H9 (cell line): ENCODE results near the gene HEATR5B. TPM values are rescaled to one million over a fixed set of nuclear protein-coding genes. Genes with fewer than 3 reads are reported as not detected.

Experiments used
- DNase-seq: peaks from one replicate; pipeline ENCODE4 v3.0.0-alpha.2; 2017
- H2AFZ ChIP-seq: one replicate; pipeline ENCODE4 v1.6.1; 2013; ENCODE audit warnings: mild to moderate bottlenecking, low read length, control low read depth, moderate library complexity
- H2AK5ac ChIP-seq: 2 replicates; pipeline ENCODE4 v1.6.1; 2013; ENCODE audit warnings: low read length, control low read depth, mixed read lengths; ENCODE audit not compliant: insufficient read length
- H2BK120ac ChIP-seq: one replicate; pipeline ENCODE4 v1.6.1; 2013; ENCODE audit warnings: low read depth, mild to moderate bottlenecking, low read length, control low read depth, inconsistent platforms; ENCODE audit not compliant: poor library complexity, severe bottlenecking
- H2BK12ac ChIP-seq: 2 replicates; pipeline ENCODE4 v1.6.1; 2013; ENCODE audit warnings: low read length, control low read depth, mixed read lengths, low read depth; ENCODE audit not compliant: insufficient read length
- H2BK15ac ChIP-seq: 2 replicates; pipeline ENCODE4 v1.6.1; 2013; ENCODE audit warnings: low read depth, low read length, control low read depth
- H2BK20ac ChIP-seq: one replicate; pipeline ENCODE4 v1.6.1; 2013; ENCODE audit warnings: low read depth, mild to moderate bottlenecking, low read length, control low read depth, inconsistent platforms; ENCODE audit not compliant: poor library complexity, severe bottlenecking
- H2BK5ac ChIP-seq: 2 replicates; pipeline ENCODE4 v1.6.1; 2013; ENCODE audit warnings: low read length, control low read depth, mixed read lengths; ENCODE audit not compliant: insufficient read length
- H3K14ac ChIP-seq: 2 replicates; pipeline ENCODE4 v1.6.1; 2013; ENCODE audit warnings: low read length, control low read depth; ENCODE audit not compliant: insufficient read depth
- H3K18ac ChIP-seq: 2 replicates; pipeline ENCODE4 v1.6.1; 2013; ENCODE audit warnings: low read depth, mild to moderate bottlenecking, mixed read lengths, low read length, control low read depth; ENCODE audit not compliant: insufficient read length
- H3K23ac ChIP-seq: 2 replicates; pipeline ENCODE4 v1.6.1; 2013; ENCODE audit warnings: low read length, control low read depth, mixed read lengths, low read depth; ENCODE audit not compliant: insufficient read length
- H3K23me2 ChIP-seq: 2 replicates; pipeline ENCODE4 v1.6.1; 2013; ENCODE audit warnings: low read depth, mild to moderate bottlenecking, mixed read lengths, low read length, control low read depth; ENCODE audit not compliant: insufficient read length, poor library complexity, severe bottlenecking
- H3K27ac ChIP-seq: 2 replicates; pipeline ENCODE4 v1.5.1; 2013; ENCODE audit warnings: low read length, control low read depth, mixed read lengths, low read depth; ENCODE audit not compliant: insufficient read length
- H3K27me3 ChIP-seq: 2 replicates; pipeline ENCODE4 v1.6.1; 2013; ENCODE audit warnings: low read length, control low read depth, inconsistent platforms; ENCODE audit not compliant: insufficient read depth
- H3K4ac ChIP-seq: 2 replicates; pipeline ENCODE4 v1.6.1; 2013; ENCODE audit warnings: low read depth, mild to moderate bottlenecking, control low read depth, inconsistent platforms, low read length, moderate library complexity
- H3K4me1 ChIP-seq: 2 replicates; pipeline ENCODE4 v1.6.1; 2013; ENCODE audit warnings: low read length, control low read depth, inconsistent platforms; ENCODE audit not compliant: insufficient read depth
- H3K4me2 ChIP-seq: 2 replicates; pipeline ENCODE4 v1.6.1; 2013; ENCODE audit warnings: low read length, control low read depth, mixed read lengths; ENCODE audit not compliant: insufficient read length, insufficient read depth
- H3K56ac ChIP-seq: 2 replicates; pipeline ENCODE4 v1.6.1; 2013; ENCODE audit warnings: low read depth, mild to moderate bottlenecking, mixed read lengths, low read length, control low read depth; ENCODE audit not compliant: insufficient read length
- H3K79me1 ChIP-seq: 2 replicates; pipeline ENCODE4 v1.6.1; 2013; ENCODE audit warnings: low read depth, mild to moderate bottlenecking, moderate library complexity, low read length, control low read depth, inconsistent platforms; ENCODE audit not compliant: insufficient read depth, poor library complexity, severe bottlenecking
- H3K79me2 ChIP-seq: 2 replicates; pipeline ENCODE4 v1.6.1; 2013; ENCODE audit warnings: low read length, control low read depth, inconsistent platforms; ENCODE audit not compliant: insufficient read depth
- H3K9ac ChIP-seq: 2 replicates; pipeline ENCODE4 v1.6.1; 2013; ENCODE audit warnings: low read length, control low read depth, mixed read lengths; ENCODE audit not compliant: insufficient read length; ENCODE audit errors: extremely low read depth
- H3K9me3 ChIP-seq: one replicate; pipeline ENCODE4 v1.6.1; 2013; ENCODE audit warnings: low read depth, low read length, inconsistent platforms; ENCODE audit not compliant: control insufficient read depth
- H3T11ph ChIP-seq: one replicate; pipeline ENCODE4 v1.6.1; 2013; ENCODE audit warnings: mild to moderate bottlenecking, low read length, control low read depth, inconsistent platforms
- H4K20me1 ChIP-seq: one replicate; pipeline ENCODE4 v1.6.1; 2013; ENCODE audit not compliant: control insufficient read depth, insufficient read length, insufficient read depth
- H4K5ac ChIP-seq: 2 replicates; pipeline ENCODE4 v1.6.1; 2013; ENCODE audit warnings: low read depth, mild to moderate bottlenecking, mixed read lengths, low read length, control low read depth; ENCODE audit not compliant: insufficient read length
- H4K8ac ChIP-seq: replicated peaks from 2 replicates; pipeline ENCODE4 v1.6.1; 2013; ENCODE audit warnings: low read length, control low read depth, mixed read lengths, low read depth; ENCODE audit not compliant: insufficient read length
- H4K91ac ChIP-seq: 2 replicates; pipeline ENCODE4 v1.6.1; 2013; ENCODE audit warnings: low read depth, mild to moderate bottlenecking, moderate library complexity, mixed read lengths, low read length, control low read depth; ENCODE audit not compliant: insufficient read length
- H3K27ac Mint-ChIP-seq, 3 experiments: 2 replicates in 2 of 3; 3 replicates in 1 of 3; pipeline ENCODE4 v1.8.0; 2020 to 2021; ENCODE audit warnings: mixed read lengths in 3 of 3, mild to moderate bottlenecking in 1 of 3, moderate library complexity in 1 of 3
- H3K27me3 Mint-ChIP-seq: 2 replicates; pipeline ENCODE4 v1.8.0; 2021; ENCODE audit warnings: low read depth, mild to moderate bottlenecking, moderate library complexity, mixed read lengths
- H3K36me3 Mint-ChIP-seq, 3 experiments: 2 replicates in 2 of 3; 3 replicates in 1 of 3; pipeline ENCODE4 v1.8.0; 2020 to 2021; ENCODE audit warnings: low read depth in 3 of 3, mixed read lengths in 3 of 3; ENCODE audit not compliant: insufficient read depth in 1 of 3
- H3K4me1 Mint-ChIP-seq, 2 experiments: 2 replicates each; pipeline ENCODE4 v1.8.0; 2020; ENCODE audit warnings: mixed read lengths in 2 of 2
- H3K4me3 Mint-ChIP-seq, 2 experiments: 2 replicates in 1 of 2; 3 replicates in 1 of 2; pipeline ENCODE4 v1.8.0; 2020 to 2021; ENCODE audit warnings: mild to moderate bottlenecking in 2 of 2, mixed read lengths in 2 of 2, moderate library complexity in 1 of 2
- H3K9me3 Mint-ChIP-seq, 2 experiments: 2 replicates in 1 of 2; 3 replicates in 1 of 2; pipeline ENCODE4 v1.8.0; 2020; ENCODE audit warnings: mild to moderate bottlenecking in 2 of 2, mixed read lengths in 2 of 2, moderate library complexity in 1 of 2
- WGBS: extraction: QIAGEN DNeasy Blood & Tissue Kit; methylation state at CpG from one replicate; pipeline ENCODE4 v1.1.7; 2013; ENCODE audit warnings: missing lambda C conversion rate, low lambda C conversion rate, mixed read lengths; ENCODE audit not compliant: insufficient read length; ENCODE audit errors: extremely low coverage; 5-methylcytosine and 5-hydroxymethylcytosine counted together
- total RNA-seq: library from RNA; stranded (reverse); gene quantifications from 2 replicates; pipeline ENCODE4 v1.2.1, GENCODE V29; 2021
- TF ChIP-seq, protein P1 (sequence below): fragments of 200-600 bp; sonication (generic); conservative IDR thresholded peaks from 3 replicates; pipeline ENCODE4 v1.8.0; 2021; ENCODE audit warnings: antibody characterized with exemption, mild to moderate bottlenecking

The HEATR5B gene
- total RNA-seq, 1 experiment from 2014 or later, result 14.0 TPM

GRCh38 chr2:36964496-36965058, 119.6 kb downstream of the HEATR5B start:
- H3K79me1 ChIP-seq, result no peaks in the 10 kb centered on the region
- no peaks in the 10 kb centered on the region for H3K27me3 ChIP-seq
- H4K20me1 ChIP-seq, result no peaks in the 10 kb centered on the region
- H3K9me3 ChIP-seq, result no peaks in the 10 kb centered on the region
- no peak overlapping the region for H2AK5ac ChIP-seq
- H3K23ac ChIP-seq, result no peak overlapping the region
- H3T11ph ChIP-seq, result no peak overlapping the region
- H4K91ac ChIP-seq, result no peak overlapping the region
- no peaks in the 10 kb centered on the region for H3K27me3 Mint-ChIP-seq
- H3K4me1 ChIP-seq, result peaks cover 6% of the 10 kb centered on the region; the same call in 1 of the 2 replicates
- H4K5ac ChIP-seq, result no peak overlapping the region
- no peak overlapping the region for H3K9ac ChIP-seq
- no CpG with 5 or more reads among the region's 5 CpGs for WGBS
- no peak for DNase-seq
- H2BK12ac ChIP-seq, result no peak overlapping the region
- H3K4me1 Mint-ChIP-seq, result peaks cover 65 to 66% of the 10 kb centered on the region in 2 experiments
- no peak overlapping the region for H2BK15ac ChIP-seq
- no peak overlapping the region for H3K27ac ChIP-seq
- H3K23me2 ChIP-seq, result peaks cover 10% of the 10 kb centered on the region
- H3K56ac ChIP-seq, result no peak overlapping the region
- H3K4ac ChIP-seq, result no peak overlapping the region
- peak overlapping the region; percentile 97 for H3K4me3 Mint-ChIP-seq
- no peak overlapping the region for H2BK120ac ChIP-seq
- no peaks in the 10 kb centered on the region for H3K9me3 Mint-ChIP-seq
- H2AFZ ChIP-seq, result no peak overlapping the region
- TF ChIP-seq, protein P1, sequence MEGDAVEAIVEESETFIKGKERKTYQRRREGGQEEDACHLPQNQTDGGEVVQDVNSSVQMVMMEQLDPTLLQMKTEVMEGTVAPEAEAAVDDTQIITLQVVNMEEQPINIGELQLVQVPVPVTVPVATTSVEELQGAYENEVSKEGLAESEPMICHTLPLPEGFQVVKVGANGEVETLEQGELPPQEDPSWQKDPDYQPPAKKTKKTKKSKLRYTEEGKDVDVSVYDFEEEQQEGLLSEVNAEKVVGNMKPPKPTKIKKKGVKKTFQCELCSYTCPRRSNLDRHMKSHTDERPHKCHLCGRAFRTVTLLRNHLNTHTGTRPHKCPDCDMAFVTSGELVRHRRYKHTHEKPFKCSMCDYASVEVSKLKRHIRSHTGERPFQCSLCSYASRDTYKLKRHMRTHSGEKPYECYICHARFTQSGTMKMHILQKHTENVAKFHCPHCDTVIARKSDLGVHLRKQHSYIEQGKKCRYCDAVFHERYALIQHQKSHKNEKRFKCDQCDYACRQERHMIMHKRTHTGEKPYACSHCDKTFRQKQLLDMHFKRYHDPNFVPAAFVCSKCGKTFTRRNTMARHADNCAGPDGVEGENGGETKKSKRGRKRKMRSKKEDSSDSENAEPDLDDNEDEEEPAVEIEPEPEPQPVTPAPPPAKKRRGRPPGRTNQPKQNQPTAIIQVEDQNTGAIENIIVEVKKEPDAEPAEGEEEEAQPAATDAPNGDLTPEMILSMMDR, result no peak
- H2BK20ac ChIP-seq, result no peak overlapping the region
- H3K36me3 Mint-ChIP-seq, result no peaks in the 10 kb centered on the region
- H3K79me2 ChIP-seq, result peaks cover 5% of the 10 kb centered on the region; the same call in 1 of the 2 replicates
- no peak overlapping the region for H2BK5ac ChIP-seq
- H3K27ac Mint-ChIP-seq, result peak overlapping the region in 2 of 3 experiments; percentile 38 to 74; a peak in 4 of 7 replicates
- H4K8ac ChIP-seq, result no peak overlapping the region
- no peak overlapping the region for H3K18ac ChIP-seq
- H3K4me2 ChIP-seq, result peak overlapping the region; percentile 65
- no peak overlapping the region for H3K14ac ChIP-seq
